Right lobe of liver (tissue), 4 donors: ENCODE measurements around the gene APBB1.

ENCODE experiments used
- POLR2A ChIP-seq: fragments of 450-650 bp; IDR thresholded peaks from one replicate; pipeline ENCODE4 v1.6.1; 2017; ENCODE audit warnings: antibody characterized with exemption, mild to moderate bottlenecking
- TF ChIP-seq, protein P1 (sequence below), 4 donors: fragments of 200-600 bp in 3 of 4; fragments of 450-650 bp in 1 of 4; IDR thresholded peaks; one replicate each; pipeline versions ENCODE4 v1.5.1 to v1.8.0; 2016 to 2022; ENCODE audit warnings: antibody characterized with exemption in 4 of 4, mild to moderate bottlenecking in 2 of 4
- donor health status: DM: no; HTN: no; CAD: no.
- donor health status: DM: no; HTN: no; CAD: no.
- donor health status: DM: no; HTN: yes; CAD: no.

DNA sequence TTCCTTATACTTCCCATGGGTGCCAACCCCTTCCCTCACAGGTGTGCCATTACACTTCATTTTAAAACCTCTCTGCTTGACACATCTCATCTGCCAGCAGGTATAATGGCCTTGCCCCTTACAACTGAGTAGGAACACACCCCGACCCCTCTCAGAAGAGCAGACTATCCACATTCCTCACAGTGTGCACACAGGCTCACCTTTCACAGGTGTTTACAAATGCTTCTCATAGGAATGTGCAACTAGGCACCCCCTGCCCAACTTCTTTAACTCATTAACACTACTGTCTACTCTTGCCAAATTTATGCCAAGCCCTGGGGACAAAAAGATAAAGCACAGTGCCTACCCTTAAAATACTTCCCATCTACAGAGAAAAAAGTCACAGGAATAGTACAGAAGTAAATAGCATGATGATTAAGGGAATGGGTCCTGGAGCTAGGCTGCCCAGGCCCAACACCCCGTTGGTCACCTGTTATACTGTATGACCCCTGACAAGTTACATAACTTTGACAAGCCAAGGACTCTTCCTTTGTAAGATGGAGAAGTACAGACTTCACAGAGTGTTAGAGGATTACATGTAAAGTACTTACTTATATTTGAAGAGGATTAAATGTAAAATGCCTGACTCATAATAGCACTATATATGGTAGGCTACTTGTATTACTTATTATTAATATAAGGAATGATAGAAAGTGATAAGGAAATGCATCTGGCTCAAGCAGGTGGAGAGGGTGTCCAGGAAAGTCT is 39.6 kb upstream of the APBB1 start:
- TF ChIP-seq, protein P1, sequence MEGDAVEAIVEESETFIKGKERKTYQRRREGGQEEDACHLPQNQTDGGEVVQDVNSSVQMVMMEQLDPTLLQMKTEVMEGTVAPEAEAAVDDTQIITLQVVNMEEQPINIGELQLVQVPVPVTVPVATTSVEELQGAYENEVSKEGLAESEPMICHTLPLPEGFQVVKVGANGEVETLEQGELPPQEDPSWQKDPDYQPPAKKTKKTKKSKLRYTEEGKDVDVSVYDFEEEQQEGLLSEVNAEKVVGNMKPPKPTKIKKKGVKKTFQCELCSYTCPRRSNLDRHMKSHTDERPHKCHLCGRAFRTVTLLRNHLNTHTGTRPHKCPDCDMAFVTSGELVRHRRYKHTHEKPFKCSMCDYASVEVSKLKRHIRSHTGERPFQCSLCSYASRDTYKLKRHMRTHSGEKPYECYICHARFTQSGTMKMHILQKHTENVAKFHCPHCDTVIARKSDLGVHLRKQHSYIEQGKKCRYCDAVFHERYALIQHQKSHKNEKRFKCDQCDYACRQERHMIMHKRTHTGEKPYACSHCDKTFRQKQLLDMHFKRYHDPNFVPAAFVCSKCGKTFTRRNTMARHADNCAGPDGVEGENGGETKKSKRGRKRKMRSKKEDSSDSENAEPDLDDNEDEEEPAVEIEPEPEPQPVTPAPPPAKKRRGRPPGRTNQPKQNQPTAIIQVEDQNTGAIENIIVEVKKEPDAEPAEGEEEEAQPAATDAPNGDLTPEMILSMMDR (IDR thresholded peaks at IDR 0.05) = no peak
- TF ChIP-seq POLR2A = no peak
